Endodermal cell (in vitro differentiated cells): ENCODE measurements around the gene THY1. TPM values are rescaled to one million over a fixed set of nuclear protein-coding genes. Genes with fewer than 3 reads are reported as not detected.

Source experiments
- DNase-seq: peaks from one replicate; pipeline ENCODE4 v3.0.0-alpha.2; 2017
- H3K27ac ChIP-seq: 2 replicates; pipeline ENCODE4 v1.5.1; 2013; ENCODE audit warnings: mild to moderate bottlenecking, low read depth, low read length, moderate library complexity
- H3K27me3 ChIP-seq: 2 replicates; pipeline ENCODE4 v1.6.1; 2013; ENCODE audit warnings: mild to moderate bottlenecking, low read length, moderate library complexity; ENCODE audit not compliant: insufficient read depth, control insufficient read depth, poor library complexity, severe bottlenecking
- H3K36me3 ChIP-seq: 2 replicates; pipeline ENCODE4 v1.7.0; 2013; ENCODE audit warnings: mild to moderate bottlenecking, low read length, moderate library complexity; ENCODE audit not compliant: control insufficient read depth, insufficient read depth
- H3K4me1 ChIP-seq: one replicate; pipeline ENCODE4 v1.7.0; 2013; ENCODE audit warnings: low read length; ENCODE audit not compliant: control insufficient read depth, insufficient read depth
- H3K4me3 ChIP-seq: 2 replicates; pipeline ENCODE4 v1.5.1; 2013; ENCODE audit warnings: mild to moderate bottlenecking, low read length, moderate library complexity
- H3K9ac ChIP-seq: 2 replicates; pipeline ENCODE4 v1.6.1; 2013; ENCODE audit warnings: mild to moderate bottlenecking, low read length, moderate library complexity; ENCODE audit not compliant: poor library complexity, severe bottlenecking; ENCODE audit errors: extremely low read depth
- H3K9me3 ChIP-seq: 2 replicates; pipeline ENCODE4 v1.6.1; 2013; ENCODE audit warnings: mild to moderate bottlenecking, low read length, moderate library complexity; ENCODE audit not compliant: control insufficient read depth
- H3K27ac Mint-ChIP-seq: 2 replicates; pipeline ENCODE4 v1.8.0; 2020; ENCODE audit warnings: mixed read lengths
- H3K27me3 Mint-ChIP-seq: 2 replicates; pipeline ENCODE4 v1.8.0; 2021; ENCODE audit warnings: mild to moderate bottlenecking, mixed read lengths; ENCODE audit not compliant: insufficient read depth
- H3K36me3 Mint-ChIP-seq: 2 replicates; pipeline ENCODE4 v1.8.0; 2020; ENCODE audit warnings: low read depth, mixed read lengths
- H3K4me1 Mint-ChIP-seq: 2 replicates; pipeline ENCODE4 v1.8.0; 2020; ENCODE audit warnings: mixed read lengths
- H3K4me3 Mint-ChIP-seq: 2 replicates; pipeline ENCODE4 v1.8.0; 2020; ENCODE audit warnings: mild to moderate bottlenecking, moderate library complexity, mixed read lengths
- H3K9me3 Mint-ChIP-seq: 2 replicates; pipeline ENCODE4 v1.8.0; 2020; ENCODE audit warnings: mild to moderate bottlenecking, mixed read lengths
- CTCF ChIP-seq: fragments of 200-600 bp; sonication (generic); conservative IDR thresholded peaks from 2 replicates; pipeline ENCODE4 v1.5.0; 2021; ENCODE audit warnings: antibody characterized with exemption, mild to moderate bottlenecking
- WGBS, 2 experiments: methylation state at CpG; one replicate each; pipeline versions ENCODE4 v1.1.5 to v1.1.7; 2013; ENCODE audit warnings: missing lambda C conversion rate in 2 of 2, mixed read lengths in 1 of 2; ENCODE audit not compliant: insufficient coverage in 1 of 2, insufficient read length in 1 of 2; 5-methylcytosine and 5-hydroxymethylcytosine counted together
- total RNA-seq, 2 donors: library from RNA; stranded (reverse); fragmentation: NEBNext Ultra II Directional in 1 of 2; extraction: Animal tissue kit (Norgen Biotek cat#: 25700) in 1 of 2; gene quantifications; 2 replicates in 1 of 2; 3 replicates in 1 of 2; pipeline ENCODE4 v1.2.1, GENCODE V29; 2021

Gene THY1
- total RNA-seq, 2 donors from 2014 or later: 19.3 to 36.1 TPM

- Mint-ChIP-seq H3K4me3 (no peak overlapping the region), H3K4me1 (peaks cover 4% of the 10 kb centered on the region), H3K9me3 (no peaks in the 10 kb centered on the region), H3K36me3 (no peaks in the 10 kb centered on the region), H3K27me3 (no peaks in the 10 kb centered on the region), H3K27ac (no peak overlapping the region)
- H3K9ac ChIP-seq: no peak overlapping the region
- no peak overlapping the region for H3K4me3 ChIP-seq
- no peak for DNase-seq
- no peak overlapping the region for H3K27ac ChIP-seq
- no peak for TF ChIP-seq CTCF
- H3K36me3 ChIP-seq: no peaks in the 10 kb centered on the region
- H3K27me3 ChIP-seq: no peaks in the 10 kb centered on the region
- no peaks in the 10 kb centered on the region for H3K9me3 ChIP-seq
- no peaks in the 10 kb centered on the region for H3K4me1 ChIP-seq
- 92 to 93% methylated on average over 2 to 4 of the region's 4 CpGs for WGBS, 2 experiments
Measured at GRCh38 chr11:119445850-119446249, 22.9 kb upstream of the THY1 start.

- no peak for TF ChIP-seq CTCF
- no peak overlapping the region for H3K9ac ChIP-seq
- H3K4me1 ChIP-seq: no peaks in the 10 kb centered on the region
- H3K27ac Mint-ChIP-seq: no peak overlapping the region
- H3K27me3 Mint-ChIP-seq: no peaks in the 10 kb centered on the region
- no peak overlapping the region for H3K27ac ChIP-seq
- peaks cover 4% of the 10 kb centered on the region for H3K4me1 Mint-ChIP-seq
- H3K4me3 ChIP-seq: no peak overlapping the region
- 90 to 91% methylated on average over 11 of the region's 11 CpGs for WGBS, 2 experiments
- H3K36me3 ChIP-seq: no peaks in the 10 kb centered on the region
- DNase-seq: no peak
- H3K36me3 Mint-ChIP-seq: no peaks in the 10 kb centered on the region
- no peak overlapping the region for H3K4me3 Mint-ChIP-seq
- H3K9me3 ChIP-seq: no peaks in the 10 kb centered on the region
- no peaks in the 10 kb centered on the region for H3K9me3 Mint-ChIP-seq
- H3K27me3 ChIP-seq: no peaks in the 10 kb centered on the region
Measured at GRCh38 chr11:119445379-119445778, 22.4 kb upstream of the THY1 start.

- Mint-ChIP-seq H3K27ac (no peak overlapping the region), H3K4me1 (peaks cover 4% of the 10 kb centered on the region), H3K9me3 (peaks cover 4% of the 10 kb centered on the region), H3K4me3 (no peak overlapping the region), H3K27me3 (no peaks in the 10 kb centered on the region), H3K36me3 (no peaks in the 10 kb centered on the region)
- Histone ChIP-seq H3K9ac (no peak overlapping the region), H3K9me3 (no peaks in the 10 kb centered on the region), H3K27me3 (no peaks in the 10 kb centered on the region), H3K4me1 (no peaks in the 10 kb centered on the region), H3K36me3 (no peaks in the 10 kb centered on the region), H3K27ac (no peak overlapping the region), H3K4me3 (no peak overlapping the region)
- TF ChIP-seq CTCF: no peak
- WGBS, 2 experiments: 48 to 52% methylated on average over 2 to 4 of the region's 5 CpGs
- DNase-seq: no peak
Measured at GRCh38 chr11:119441898-119442243, 18.9 kb upstream of the THY1 start.
